Skeletal muscle tissue (tissue), 4 donors: Measurements from ENCODE around the gene ANKS6. TPM values are rescaled to one million over a fixed set of nuclear protein-coding genes. Genes with fewer than 3 reads are reported as not detected.

Source experiments
- H3K27ac ChIP-seq: one replicate; pipeline ENCODE4 v1.7.0; 2013; ENCODE audit warnings: mild to moderate bottlenecking, low read depth, low read length, inconsistent platforms
- H3K27me3 ChIP-seq, 3 donors: one replicate each; pipeline ENCODE4 v1.7.0; 2013; ENCODE audit warnings: low read length in 3 of 3; ENCODE audit not compliant: control insufficient read depth in 3 of 3, insufficient read depth in 3 of 3
- H3K36me3 ChIP-seq, 3 donors: one replicate each; pipeline ENCODE4 v1.7.0; 2013; ENCODE audit warnings: low read length in 3 of 3; ENCODE audit not compliant: control insufficient read depth in 3 of 3, insufficient read depth in 3 of 3
- H3K4me1 ChIP-seq, 3 donors: one replicate each; pipeline ENCODE4 v1.7.0; 2013; ENCODE audit warnings: low read length in 3 of 3, mild to moderate bottlenecking in 3 of 3; ENCODE audit not compliant: control insufficient read depth in 3 of 3, insufficient read depth in 3 of 3
- H3K4me3 ChIP-seq, 3 donors: one replicate each; pipeline ENCODE4 v1.7.0; 2013; ENCODE audit warnings: low read length in 3 of 3
- H3K9ac ChIP-seq, 3 donors: one replicate each; pipeline ENCODE4 v1.7.0; 2013; ENCODE audit warnings: low read length in 3 of 3, mild to moderate bottlenecking in 3 of 3, moderate library complexity in 2 of 3, low read depth in 1 of 3
- H3K9me3 ChIP-seq, 3 donors: one replicate each; pipeline ENCODE4 v1.7.0; 2013; ENCODE audit warnings: low read length in 3 of 3; ENCODE audit not compliant: control insufficient read depth in 3 of 3
- total RNA-seq: library from RNA; depleted of rRNA; stranded (reverse); fragments of >200 nt; gene quantifications from one replicate; pipeline ENCODE4 v1.2.3, GENCODE V29; 2014
- donor health status: Osteomylitis.

The ANKS6 gene
- total RNA-seq, 1 donor from 2014 or later = 5.2 TPM

DNA sequence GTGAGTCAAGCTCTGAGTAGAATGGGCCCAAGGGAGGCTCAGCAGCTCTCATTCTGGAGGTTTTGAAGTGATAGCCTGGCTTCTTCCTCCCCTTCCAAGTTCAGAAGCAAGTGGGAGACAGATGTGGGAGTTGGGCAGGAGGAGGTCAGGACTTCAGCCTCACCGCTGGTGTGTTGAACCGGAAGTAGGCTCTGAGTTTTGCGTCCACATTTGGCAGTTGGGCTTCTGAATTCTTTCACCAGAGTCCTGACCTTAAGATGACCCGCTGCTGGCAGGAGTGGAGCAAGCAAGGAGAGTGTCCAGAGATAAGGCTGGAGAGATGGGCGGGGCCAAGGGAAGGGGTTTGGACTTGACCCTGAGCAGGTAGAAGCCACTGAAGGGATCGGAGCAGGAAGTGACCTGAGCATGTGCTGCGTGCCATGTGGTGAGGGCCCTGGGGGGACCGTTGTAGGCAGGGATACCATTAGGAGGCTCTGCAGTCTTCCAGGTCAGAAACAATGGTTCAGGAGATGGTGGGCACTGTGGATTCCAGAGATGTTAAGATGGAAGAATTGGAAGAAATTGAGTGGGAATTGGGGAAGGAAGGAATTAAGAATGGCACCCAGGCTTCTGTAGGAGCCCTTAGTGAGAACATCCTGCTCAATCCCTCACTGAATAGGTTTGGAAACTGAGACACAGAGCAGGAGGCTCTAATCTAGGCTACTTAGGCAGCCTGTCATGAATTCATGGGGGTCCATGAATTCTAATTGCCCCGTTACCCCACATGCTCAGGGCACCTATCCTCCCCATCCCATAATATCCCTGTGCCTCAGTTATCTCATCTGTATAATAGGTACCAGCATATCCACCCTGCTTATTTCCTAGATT is 37.0 kb upstream of the ANKS6 start:
- Histone ChIP-seq H3K27ac (no peak overlapping the region), H3K36me3 (no peaks in the 10 kb centered on the region), H3K9ac (no peak overlapping the region), H3K27me3 (no peaks in the 10 kb centered on the region), H3K4me1 (no peaks in the 10 kb centered on the region), H3K9me3 (no peaks in the 10 kb centered on the region), H3K4me3 (no peak overlapping the region)

DNA sequence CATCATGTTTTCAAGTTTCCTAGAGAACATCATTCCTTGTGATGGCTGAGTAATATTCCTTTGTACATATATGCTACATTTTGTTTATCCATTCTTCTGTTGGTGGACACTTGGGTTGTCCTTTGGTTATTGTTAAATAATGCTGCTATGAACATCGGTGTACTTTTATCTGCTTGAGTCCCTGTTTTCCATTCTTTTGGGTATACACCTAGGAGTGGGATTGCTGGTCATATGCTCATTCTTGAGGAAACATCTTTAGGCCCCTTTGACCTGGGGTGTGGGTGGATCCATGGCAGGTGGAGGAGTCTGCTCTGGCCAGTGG is 36.4 kb upstream of the ANKS6 start:
- no peak overlapping the region for H3K4me3 ChIP-seq
- no peaks in the 10 kb centered on the region for H3K9me3 ChIP-seq
- H3K4me1 ChIP-seq = no peaks in the 10 kb centered on the region
- H3K9ac ChIP-seq = no peak overlapping the region
- no peak overlapping the region for H3K27ac ChIP-seq
- no peaks in the 10 kb centered on the region for H3K27me3 ChIP-seq
- no peaks in the 10 kb centered on the region for H3K36me3 ChIP-seq

DNA sequence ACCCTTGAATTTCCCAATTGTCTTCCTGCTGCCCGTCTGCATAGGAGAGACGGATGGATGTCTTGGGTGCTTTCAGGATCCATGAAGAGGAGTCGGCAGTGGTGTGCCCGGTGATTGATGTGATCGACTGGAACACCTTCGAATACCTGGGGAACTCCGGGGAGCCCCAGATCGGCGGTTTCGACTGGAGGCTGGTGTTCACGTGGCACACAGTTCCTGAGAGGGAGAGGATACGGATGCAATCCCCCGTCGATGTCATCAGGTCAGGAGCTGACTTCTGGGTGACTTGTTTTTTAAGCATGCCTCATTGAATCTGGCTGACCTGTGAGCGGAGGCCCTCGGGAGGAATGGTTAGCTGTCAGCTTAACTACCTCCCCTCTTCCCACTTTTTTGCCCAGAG is 35.3 kb upstream of the ANKS6 start:
- Histone ChIP-seq H3K27ac (no peak overlapping the region), H3K27me3 (no peaks in the 10 kb centered on the region), H3K4me3 (no peak overlapping the region), H3K36me3 (no peaks in the 10 kb centered on the region), H3K4me1 (no peaks in the 10 kb centered on the region), H3K9me3 (no peaks in the 10 kb centered on the region), H3K9ac (no peak overlapping the region)

DNA sequence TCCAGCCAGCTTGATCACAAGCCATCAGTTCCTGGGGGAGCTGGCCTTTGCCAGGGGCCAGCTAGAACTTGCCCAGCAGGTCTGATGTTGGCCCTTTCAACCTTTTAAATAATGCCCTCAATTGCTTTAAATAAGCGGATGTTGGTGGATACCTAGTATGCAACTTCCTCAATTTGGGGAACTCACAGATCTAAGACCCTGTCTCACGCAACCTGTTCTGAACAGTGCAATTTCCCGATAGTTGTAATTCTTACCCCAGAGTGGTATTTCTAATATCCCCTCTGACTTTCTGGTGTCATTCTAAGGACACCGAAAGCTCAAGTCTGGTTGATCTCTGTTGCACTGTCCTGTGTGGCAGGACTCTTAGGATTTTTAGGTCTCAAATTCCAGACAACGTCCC is 34.2 kb upstream of the ANKS6 start:
- no peaks in the 10 kb centered on the region for H3K4me1 ChIP-seq
- H3K9me3 ChIP-seq = no peaks in the 10 kb centered on the region

DNA sequence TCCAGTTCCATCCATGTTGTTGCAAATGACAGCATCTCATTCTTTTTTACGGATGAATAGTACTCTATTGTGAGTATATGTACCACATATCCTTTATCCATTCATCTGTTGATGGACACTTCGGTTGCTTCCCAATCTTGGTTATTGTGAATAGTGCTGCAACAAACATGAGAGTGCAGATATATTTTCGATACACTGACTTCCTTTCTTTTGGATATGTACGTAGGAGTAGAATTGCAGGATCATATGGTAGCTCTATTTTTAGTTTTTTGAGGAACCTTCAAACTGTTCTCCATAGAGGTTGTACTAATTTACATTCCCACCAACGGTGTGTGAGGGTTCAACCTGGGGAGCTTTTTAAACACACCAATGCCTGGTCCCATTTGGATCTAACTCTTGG is 33.4 kb upstream of the ANKS6 start:
- H3K36me3 ChIP-seq = no peaks in the 10 kb centered on the region
- no peaks in the 10 kb centered on the region for H3K27me3 ChIP-seq
- no peak overlapping the region for H3K27ac ChIP-seq
- H3K9me3 ChIP-seq = no peaks in the 10 kb centered on the region
- no peak overlapping the region for H3K4me3 ChIP-seq
- H3K4me1 ChIP-seq = no peaks in the 10 kb centered on the region
- no peak overlapping the region for H3K9ac ChIP-seq

More for the DNA sequence above, 34.2 kb upstream of the ANKS6 start:
- Histone ChIP-seq H3K27me3 (no peaks in the 10 kb centered on the region), H3K36me3 (no peaks in the 10 kb centered on the region), H3K4me3 (no peak overlapping the region), H3K9ac (no peak overlapping the region), H3K27ac (no peak overlapping the region)

DNA sequence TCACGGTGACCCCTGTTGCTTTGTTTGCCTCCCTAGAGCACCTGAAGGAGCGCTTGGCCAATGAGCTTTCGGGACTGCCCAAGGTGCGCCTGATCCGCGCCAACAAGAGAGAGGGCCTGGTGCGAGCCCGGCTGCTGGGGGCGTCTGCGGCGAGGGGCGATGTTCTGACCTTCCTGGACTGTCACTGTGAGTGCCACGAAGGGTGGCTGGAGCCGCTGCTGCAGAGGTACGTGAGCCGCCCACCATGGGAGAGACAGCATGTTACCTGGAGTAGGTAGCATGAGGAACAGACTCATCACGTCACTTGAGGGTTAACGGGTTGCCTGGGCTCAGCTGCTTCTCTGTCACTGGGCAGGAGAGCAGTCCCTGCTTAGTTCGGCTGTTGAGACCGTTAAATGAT is 30.4 kb upstream of the ANKS6 start:
- H3K4me1 ChIP-seq = no peaks in the 10 kb centered on the region
- no peak overlapping the region for H3K4me3 ChIP-seq
- H3K9me3 ChIP-seq = peaks cover 0 to 6% (median 0%) of the 10 kb centered on the region in 3 donors
- H3K27ac ChIP-seq = no peak overlapping the region
- peaks cover 0 to 2% (median 0%) of the 10 kb centered on the region in 3 donors for H3K27me3 ChIP-seq
- H3K36me3 ChIP-seq = peaks cover 0 to 4% (median 0%) of the 10 kb centered on the region in 3 donors
- no peak overlapping the region for H3K9ac ChIP-seq

DNA sequence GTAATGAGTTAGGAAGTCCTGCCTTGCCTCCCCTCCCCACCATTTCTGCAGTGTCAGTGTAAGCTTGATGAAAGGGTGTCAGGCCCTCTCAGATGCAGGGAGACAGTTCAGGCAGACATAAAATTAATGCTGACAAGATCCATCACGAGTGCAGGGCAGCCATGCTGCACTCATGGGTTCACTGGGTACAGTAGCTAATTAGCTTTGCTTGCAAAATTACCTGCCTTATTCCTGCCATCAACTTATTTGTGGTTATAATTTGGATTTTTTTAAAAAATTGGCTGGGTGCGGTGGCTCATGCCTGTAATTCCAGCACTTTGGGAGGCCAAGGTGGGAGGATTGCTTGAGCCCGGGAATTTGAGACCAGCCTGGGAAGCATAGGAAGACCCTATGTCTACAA is 29.1 kb upstream of the ANKS6 start:
- no peak overlapping the region for H3K4me3 ChIP-seq
- H3K27me3 ChIP-seq = peaks cover 0 to 2% (median 0%) of the 10 kb centered on the region in 3 donors
- H3K36me3 ChIP-seq = peaks cover 0 to 4% (median 0%) of the 10 kb centered on the region in 3 donors
- no peak overlapping the region for H3K27ac ChIP-seq
- H3K4me1 ChIP-seq = no peaks in the 10 kb centered on the region
- no peak overlapping the region for H3K9ac ChIP-seq
- peaks cover 0 to 6% (median 0%) of the 10 kb centered on the region in 3 donors for H3K9me3 ChIP-seq

DNA sequence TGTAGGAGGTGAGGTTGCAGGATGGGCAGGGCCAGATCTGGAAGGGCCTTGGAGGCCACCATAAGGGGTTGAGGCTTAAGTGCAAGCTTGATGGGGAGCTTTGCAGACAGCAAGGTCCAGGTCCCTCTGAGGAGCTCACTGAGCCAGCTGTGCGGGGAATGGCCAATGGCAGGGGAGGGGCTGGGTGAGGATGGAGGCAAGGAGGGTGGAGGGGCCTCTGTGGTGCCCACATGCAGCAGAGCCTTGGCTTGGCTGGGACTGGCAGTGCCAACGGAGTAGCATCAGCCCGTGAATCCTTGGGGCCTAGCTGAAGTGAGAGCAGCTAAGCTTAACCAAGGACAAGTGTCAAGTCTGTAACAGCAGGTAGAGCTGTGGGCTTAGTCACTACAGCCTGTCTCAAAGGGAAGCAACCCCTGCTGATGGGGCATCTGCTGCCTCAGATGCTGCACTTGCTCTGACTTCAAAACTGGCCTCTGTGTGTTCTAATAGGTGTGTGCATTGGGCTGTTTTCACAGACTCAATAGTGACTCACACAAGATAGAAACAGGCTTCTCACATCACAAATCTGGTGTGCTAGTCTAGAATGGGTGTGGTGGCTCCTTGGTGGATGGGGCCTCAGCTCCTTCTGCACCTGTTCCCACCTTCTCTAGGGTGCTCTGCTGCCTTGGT is 27.4 kb upstream of the ANKS6 start:
- H3K4me3 ChIP-seq = no peak overlapping the region
- H3K9ac ChIP-seq = no peak overlapping the region
- H3K4me1 ChIP-seq = no peaks in the 10 kb centered on the region
- H3K27me3 ChIP-seq = peaks cover 0 to 2% (median 0%) of the 10 kb centered on the region in 3 donors
- peaks cover 0 to 6% (median 2%) of the 10 kb centered on the region in 3 donors for H3K9me3 ChIP-seq
- peaks cover 0 to 4% (median 2%) of the 10 kb centered on the region in 3 donors for H3K36me3 ChIP-seq
- no peak overlapping the region for H3K27ac ChIP-seq

DNA sequence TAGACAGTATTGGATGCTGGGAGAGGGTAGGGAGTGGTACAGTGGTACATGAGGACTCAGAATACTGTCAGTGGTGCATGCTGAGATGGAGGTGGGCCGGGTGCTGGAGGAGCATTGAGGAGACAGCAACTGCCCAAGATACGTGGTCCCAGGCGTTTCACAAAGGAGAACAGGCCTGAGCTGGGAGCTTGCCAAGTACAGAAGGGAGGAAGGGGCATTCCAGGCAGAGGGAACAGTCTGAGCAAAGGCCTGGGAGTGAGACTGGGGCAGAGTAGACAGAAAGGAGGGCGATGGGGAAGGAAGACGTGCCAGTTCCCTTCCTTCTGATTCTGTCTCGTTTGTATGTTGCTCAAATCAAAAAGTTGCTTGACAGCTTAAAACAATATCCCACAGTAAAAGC is 26.3 kb upstream of the ANKS6 start:
- Histone ChIP-seq H3K36me3 (peaks cover 0 to 4% (median 2%) of the 10 kb centered on the region in 3 donors), H3K9me3 (peaks cover 0 to 6% (median 3%) of the 10 kb centered on the region in 3 donors), H3K27ac (no peak overlapping the region), H3K9ac (no peak overlapping the region), H3K4me1 (no peaks in the 10 kb centered on the region), H3K27me3 (peaks cover 0 to 2% (median 0%) of the 10 kb centered on the region in 3 donors), H3K4me3 (no peak overlapping the region)

DNA sequence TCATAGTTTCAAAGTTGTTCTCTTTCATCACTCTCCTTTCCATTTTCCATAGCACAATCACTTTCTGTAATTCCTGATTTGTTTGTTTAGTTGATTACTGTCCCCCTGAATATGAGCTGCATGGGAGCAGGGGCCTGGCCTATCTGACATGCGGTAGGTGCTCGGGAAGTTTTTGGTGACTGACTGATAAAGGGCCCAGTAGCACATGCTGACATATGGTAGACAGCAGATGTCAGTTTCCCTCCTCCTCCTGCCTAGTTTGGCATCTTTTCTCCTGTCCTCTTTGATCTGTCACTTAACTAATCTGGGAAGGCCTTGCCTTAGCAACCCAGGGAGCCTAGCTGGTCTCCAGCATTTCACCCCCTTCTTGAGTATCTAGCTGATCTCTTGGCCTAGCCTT is 25.5 kb upstream of the ANKS6 start:
- no peaks in the 10 kb centered on the region for H3K4me1 ChIP-seq
- no peak overlapping the region for H3K4me3 ChIP-seq
- peaks cover 0 to 4% (median 2%) of the 10 kb centered on the region in 3 donors for H3K36me3 ChIP-seq
- peaks cover 0 to 2% (median 0%) of the 10 kb centered on the region in 3 donors for H3K27me3 ChIP-seq
- H3K27ac ChIP-seq = no peak overlapping the region
- H3K9ac ChIP-seq = no peak overlapping the region
- H3K9me3 ChIP-seq = peaks cover 0 to 6% (median 3%) of the 10 kb centered on the region in 3 donors
